ENCODE data around the gene FITM1.

GRCh38 chr14:24149302-24149969, 19.0 kb downstream of the FITM1 start:
- TF ChIP-seq CTCF (conservative IDR thresholded peaks at IDR 0.05; ENCODE audit: low read depth, low read length) (no peak), EZH2 (IDR thresholded peaks at IDR 0.05; ENCODE audit: low read length, unreplicated experiment) (no peak)

Data from PC-3 (cell line).